Measurements from ENCODE around the gene C11orf24.

Gene C11orf24

GRCh38 chr11:68264741-68265540 lies 6.8 kb downstream of the C11orf24 start:
- Histone ChIP-seq H3K27ac (ENCODE audit: low read length) (no peak overlapping the region), H3K4me1 (ENCODE audit: control insufficient read depth, low read depth, low read length) (no peaks in the 10 kb centered on the region), H3K36me3 (ENCODE audit: control insufficient read depth, low read depth, low read length) (peaks cover 61% of the 10 kb centered on the region), H3K9ac (ENCODE audit: low read length) (no peak overlapping the region), H3K4me3 (ENCODE audit: low read length) (no peak overlapping the region), H3K27me3 (ENCODE audit: control insufficient read depth, insufficient read depth, low read length) (no peaks in the 10 kb centered on the region), H3K9me3 (ENCODE audit: control insufficient read depth, low read depth, low read length) (no peaks in the 10 kb centered on the region)

- Histone ChIP-seq H3K4me1 (ENCODE audit: control insufficient read depth, low read depth, low read length) (no peaks in the 10 kb centered on the region), H3K36me3 (ENCODE audit: control insufficient read depth, low read depth, low read length) (peaks cover 61% of the 10 kb centered on the region), H3K4me3 (ENCODE audit: low read length) (no peak overlapping the region), H3K9me3 (ENCODE audit: control insufficient read depth, low read depth, low read length) (no peaks in the 10 kb centered on the region), H3K9ac (ENCODE audit: low read length) (no peak overlapping the region), H3K27ac (ENCODE audit: low read length) (no peak overlapping the region), H3K27me3 (ENCODE audit: control insufficient read depth, insufficient read depth, low read length) (no peaks in the 10 kb centered on the region)
Observed at GRCh38 chr11:68264244-68264643, 7.5 kb downstream of the C11orf24 start.

DNA sequence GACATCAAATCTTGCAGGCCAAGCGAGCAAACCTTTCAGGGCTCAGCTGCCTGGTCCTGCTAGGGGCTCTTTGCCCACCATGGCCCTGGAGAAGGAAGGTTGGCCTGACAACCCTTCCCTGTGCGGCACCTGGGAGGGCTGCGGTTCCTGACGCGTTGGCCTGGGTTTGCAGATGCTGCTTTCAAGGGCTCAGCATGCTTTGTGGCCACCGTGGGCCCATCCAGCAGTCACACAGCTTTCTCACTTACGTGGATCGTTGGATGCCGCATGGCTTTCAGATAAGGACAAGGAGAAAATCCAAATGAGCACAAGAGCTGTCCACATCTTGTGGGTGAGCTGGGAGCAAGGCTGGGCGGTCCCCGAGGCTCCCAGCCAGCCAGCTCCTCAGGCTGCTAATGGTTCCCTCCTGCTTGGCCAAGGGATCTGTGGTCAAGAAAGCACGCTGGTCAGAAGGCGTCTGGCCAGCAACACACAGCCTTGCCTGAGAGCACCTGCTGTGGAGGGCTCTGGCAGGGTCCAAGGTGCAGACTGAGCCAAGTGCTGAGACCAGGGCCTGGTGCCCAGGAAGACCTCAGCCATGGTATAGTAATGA lies 8.2 kb downstream of the C11orf24 start:
- Histone ChIP-seq H3K9me3 (ENCODE audit: control insufficient read depth, low read depth, low read length) (no peaks in the 10 kb centered on the region), H3K27ac (ENCODE audit: low read length) (no peak overlapping the region), H3K4me1 (ENCODE audit: control insufficient read depth, low read depth, low read length) (no peaks in the 10 kb centered on the region), H3K4me3 (ENCODE audit: low read length) (no peak overlapping the region), H3K27me3 (ENCODE audit: control insufficient read depth, insufficient read depth, low read length) (no peaks in the 10 kb centered on the region), H3K9ac (ENCODE audit: low read length) (no peak overlapping the region), H3K36me3 (ENCODE audit: control insufficient read depth, low read depth, low read length) (peaks cover 61% of the 10 kb centered on the region)

GRCh38 chr11:68262544-68262827 lies 9.3 kb downstream of the C11orf24 start:
- Histone ChIP-seq H3K4me1 (ENCODE audit: control insufficient read depth, low read depth, low read length) (no peaks in the 10 kb centered on the region), H3K9ac (ENCODE audit: low read length) (no peak overlapping the region), H3K9me3 (ENCODE audit: control insufficient read depth, low read depth, low read length) (no peaks in the 10 kb centered on the region), H3K4me3 (ENCODE audit: low read length) (no peak overlapping the region), H3K27me3 (ENCODE audit: control insufficient read depth, insufficient read depth, low read length) (peaks cover 10% of the 10 kb centered on the region), H3K36me3 (ENCODE audit: control insufficient read depth, low read depth, low read length) (peaks cover 55% of the 10 kb centered on the region), H3K27ac (ENCODE audit: low read length) (no peak overlapping the region)

- H3K27ac ChIP-seq (ENCODE audit: low read length), result no peak overlapping the region
- H3K27me3 ChIP-seq (ENCODE audit: control insufficient read depth, insufficient read depth, low read length), result peaks cover 10% of the 10 kb centered on the region
- no peaks in the 10 kb centered on the region for H3K4me1 ChIP-seq (ENCODE audit: control insufficient read depth, low read depth, low read length)
- H3K36me3 ChIP-seq (ENCODE audit: control insufficient read depth, low read depth, low read length), result peaks cover 49% of the 10 kb centered on the region
- no peak overlapping the region for H3K4me3 ChIP-seq (ENCODE audit: low read length)
- no peak overlapping the region for H3K9ac ChIP-seq (ENCODE audit: low read length)
- no peaks in the 10 kb centered on the region for H3K9me3 ChIP-seq (ENCODE audit: control insufficient read depth, low read depth, low read length)
Observed at GRCh38 chr11:68261749-68262543, 9.8 kb downstream of the C11orf24 start.

DNA sequence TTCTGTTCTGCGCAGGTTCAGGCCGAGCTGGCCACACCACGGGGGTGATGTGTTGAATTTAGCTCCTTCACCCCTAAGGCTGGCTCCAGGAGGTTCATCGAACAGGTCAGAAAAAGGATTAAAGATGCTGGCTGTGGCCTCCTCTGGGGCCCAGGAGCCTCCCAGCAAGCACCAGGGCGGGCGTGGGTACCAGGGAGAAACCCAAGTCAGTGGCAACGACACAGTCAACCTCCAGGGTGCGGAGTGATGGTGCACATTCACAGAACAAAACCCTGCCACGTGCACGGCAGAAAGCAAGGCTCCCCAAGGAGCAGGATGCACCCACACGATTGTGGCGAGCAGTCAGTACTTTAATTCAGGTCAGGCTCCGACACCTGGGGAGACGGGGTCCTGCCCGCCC lies 10.8 kb downstream of the C11orf24 start:
- H3K4me1 ChIP-seq (ENCODE audit: control insufficient read depth, low read depth, low read length), result peaks cover 6% of the 10 kb centered on the region
- no peak overlapping the region for H3K27ac ChIP-seq (ENCODE audit: low read length)
- no peaks in the 10 kb centered on the region for H3K9me3 ChIP-seq (ENCODE audit: control insufficient read depth, low read depth, low read length)
- peaks cover 43% of the 10 kb centered on the region for H3K36me3 ChIP-seq (ENCODE audit: control insufficient read depth, low read depth, low read length)
- H3K9ac ChIP-seq (ENCODE audit: low read length), result no peak overlapping the region
- H3K27me3 ChIP-seq (ENCODE audit: control insufficient read depth, insufficient read depth, low read length), result peaks cover 10% of the 10 kb centered on the region
- no peak overlapping the region for H3K4me3 ChIP-seq (ENCODE audit: low read length)

- no peak overlapping the region for H3K27ac ChIP-seq (ENCODE audit: low read length)
- H3K4me1 ChIP-seq (ENCODE audit: control insufficient read depth, low read depth, low read length), result peaks cover 6% of the 10 kb centered on the region
- H3K36me3 ChIP-seq (ENCODE audit: control insufficient read depth, low read depth, low read length), result peaks cover 37% of the 10 kb centered on the region
- no peak overlapping the region for H3K9ac ChIP-seq (ENCODE audit: low read length)
- H3K9me3 ChIP-seq (ENCODE audit: control insufficient read depth, low read depth, low read length), result no peaks in the 10 kb centered on the region
- no peak overlapping the region for H3K4me3 ChIP-seq (ENCODE audit: low read length)
- H3K27me3 ChIP-seq (ENCODE audit: control insufficient read depth, insufficient read depth, low read length), result peaks cover 10% of the 10 kb centered on the region
Observed at GRCh38 chr11:68260484-68260883, 11.3 kb downstream of the C11orf24 start.

- H3K27me3 ChIP-seq (ENCODE audit: control insufficient read depth, insufficient read depth, low read length), result peaks cover 10% of the 10 kb centered on the region
- H3K4me3 ChIP-seq (ENCODE audit: low read length), result no peak overlapping the region
- H3K27ac ChIP-seq (ENCODE audit: low read length), result no peak overlapping the region
- H3K9me3 ChIP-seq (ENCODE audit: control insufficient read depth, low read depth, low read length), result no peaks in the 10 kb centered on the region
- peaks cover 6% of the 10 kb centered on the region for H3K4me1 ChIP-seq (ENCODE audit: control insufficient read depth, low read depth, low read length)
- H3K9ac ChIP-seq (ENCODE audit: low read length), result no peak overlapping the region
- H3K36me3 ChIP-seq (ENCODE audit: control insufficient read depth, low read depth, low read length), result peaks cover 32% of the 10 kb centered on the region
Observed at GRCh38 chr11:68259122-68259959, 12.4 kb downstream of the C11orf24 start.

DNA sequence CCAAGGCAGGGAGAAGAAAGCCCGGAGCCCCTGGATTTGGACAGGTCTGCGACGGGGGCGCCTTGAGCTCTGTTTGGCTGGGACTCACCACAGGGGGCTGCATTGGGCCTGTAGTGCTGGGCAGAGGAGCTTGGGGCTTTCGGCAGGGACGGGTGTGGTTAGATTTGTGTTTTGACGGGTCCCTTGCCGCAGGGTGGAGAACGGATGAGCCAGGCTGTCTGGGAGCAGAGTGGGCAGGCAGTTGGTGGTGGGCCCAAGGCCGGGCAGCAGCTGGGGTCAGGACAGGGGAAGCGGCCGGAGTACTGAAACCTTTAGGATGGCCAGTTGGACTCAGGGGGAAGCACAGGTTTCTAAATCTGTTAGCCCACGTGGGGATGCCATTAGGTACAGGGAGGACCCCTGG lies 13.4 kb downstream of the C11orf24 start:
- Histone ChIP-seq H3K36me3 (ENCODE audit: control insufficient read depth, low read depth, low read length) (peaks cover 27% of the 10 kb centered on the region), H3K27me3 (ENCODE audit: control insufficient read depth, insufficient read depth, low read length) (peaks cover 10% of the 10 kb centered on the region), H3K27ac (ENCODE audit: low read length) (no peak overlapping the region), H3K9ac (ENCODE audit: low read length) (no peak overlapping the region), H3K4me3 (ENCODE audit: low read length) (no peak overlapping the region), H3K9me3 (ENCODE audit: control insufficient read depth, low read depth, low read length) (no peaks in the 10 kb centered on the region), H3K4me1 (ENCODE audit: control insufficient read depth, low read depth, low read length) (peaks cover 6% of the 10 kb centered on the region)

- Histone ChIP-seq H3K9ac (ENCODE audit: low read length) (no peak overlapping the region), H3K27me3 (ENCODE audit: control insufficient read depth, insufficient read depth, low read length) (peaks cover 10% of the 10 kb centered on the region), H3K36me3 (ENCODE audit: control insufficient read depth, low read depth, low read length) (peaks cover 23% of the 10 kb centered on the region), H3K9me3 (ENCODE audit: control insufficient read depth, low read depth, low read length) (no peaks in the 10 kb centered on the region), H3K4me1 (ENCODE audit: control insufficient read depth, low read depth, low read length) (peaks cover 6% of the 10 kb centered on the region), H3K4me3 (ENCODE audit: low read length) (no peak overlapping the region), H3K27ac (ENCODE audit: low read length) (no peak overlapping the region)
Observed at GRCh38 chr11:68257477-68258362, 14.1 kb downstream of the C11orf24 start.

Measured in iPS-18a (cell line).